Measurements from ENCODE around the gene ADM2.

The ADM2 gene

GRCh38 chr22:50502096-50502495 lies 20.8 kb downstream of the ADM2 start:
- no peak for TF ChIP-seq CTCF (conservative IDR thresholded peaks at IDR 0.05; ENCODE audit: low read depth)
- POLR2A ChIA-PET (ENCODE audit: low non-redundant PET): no interaction called here
- peak overlapping the region; percentile 53 for H3K27ac ChIP-seq
- CTCF ChIA-PET: no interaction called here
- DNase-seq (ENCODE audit: low spot score): no peak

- TF ChIP-seq CTCF (conservative IDR thresholded peaks at IDR 0.05; ENCODE audit: low read depth): no peak
- ChIA-PET CTCF (no interaction called here), POLR2A (ENCODE audit: low non-redundant PET) (no interaction called here)
- no peak for DNase-seq (ENCODE audit: low spot score)
- peak overlapping the region; percentile 53 for H3K27ac ChIP-seq
These were observed 21.5 kb downstream of the ADM2 start for GRCh38 chr22:50502628-50503474.

- ChIA-PET POLR2A (ENCODE audit: low non-redundant PET) (no interaction called here), CTCF (no interaction called here)
- no peak for DNase-seq (ENCODE audit: low spot score)
- no peak for TF ChIP-seq CTCF (conservative IDR thresholded peaks at IDR 0.05; ENCODE audit: low read depth)
- H3K27ac ChIP-seq: peak overlapping the region; percentile 53
These were observed 22.3 kb downstream of the ADM2 start for GRCh38 chr22:50503475-50504145.

- no peak for DNase-seq (ENCODE audit: low spot score)
- ChIA-PET CTCF (interaction anchor here (0.6 kb wide), 1 partner anchor 25 kb away, joined by 3 read pairs; no protein-coding TSS in a partner anchor), POLR2A (ENCODE audit: low non-redundant PET) (no interaction called here)
- peak overlapping the region; percentile 84 for H3K27ac ChIP-seq
- no peak for TF ChIP-seq CTCF (conservative IDR thresholded peaks at IDR 0.05; ENCODE audit: low read depth)
These were observed 23.2 kb downstream of the ADM2 start for GRCh38 chr22:50504369-50505211.

- peak overlapping the region; percentile 84 for H3K27ac ChIP-seq
- DNase-seq (ENCODE audit: low spot score): no peak
- ChIA-PET CTCF (interaction anchor here (0.6 kb wide), 1 partner anchor 264 kb away, joined by 3 read pairs; no protein-coding TSS in a partner anchor), POLR2A (ENCODE audit: low non-redundant PET) (no interaction called here)
- no peak for TF ChIP-seq CTCF (conservative IDR thresholded peaks at IDR 0.05; ENCODE audit: low read depth)
These were observed 24.0 kb downstream of the ADM2 start for GRCh38 chr22:50505276-50505775.
